ENCODE measurements around the gene CLCN2.

Gene CLCN2

GRCh38 chr3:184361532-184361931 is at the start of gene CLCN2, which contains the start of gene POLR2H:
Gene CLCN2 (minus strand): TSS chr3:184361605. CDS start chr3:184361479, 126 bp downstream.
Gene POLR2H (plus strand): TSS chr3:184361710. CDS start chr3:184363493, 1,783 bp downstream.
- no peak for DNase-seq (ENCODE audit: low read depth)

- no peak for DNase-seq (ENCODE audit: low read depth)
Measured at GRCh38 chr3:184409946-184410500, 48.6 kb upstream of the CLCN2 start.

GRCh38 chr3:184409331-184409926 is 48.0 kb upstream of the CLCN2 start:
- no peak for DNase-seq (ENCODE audit: low read depth)

GRCh38 chr3:184405075-184406030 is 43.9 kb upstream of the CLCN2 start:
- no peak for DNase-seq (ENCODE audit: low read depth)

GRCh38 chr3:184399410-184399809 is 38.0 kb upstream of the CLCN2 start:
- DNase-seq (ENCODE audit: low read depth): peak; percentile 93

GRCh38 chr3:184395320-184395660 is 33.9 kb upstream of the CLCN2 start:
- DNase-seq (ENCODE audit: low read depth): no peak

GRCh38 chr3:184391266-184391665 is 29.9 kb upstream of the CLCN2 start:
- no peak for DNase-seq (ENCODE audit: low read depth)

- DNase-seq (ENCODE audit: low read depth): no peak
Measured at GRCh38 chr3:184389935-184390528, 28.6 kb upstream of the CLCN2 start.

- DNase-seq (ENCODE audit: low read depth): no peak
Measured at GRCh38 chr3:184389384-184389783, 28.0 kb upstream of the CLCN2 start.

- DNase-seq (ENCODE audit: low read depth): no peak
Measured at GRCh38 chr3:184388936-184389230, 27.5 kb upstream of the CLCN2 start.

- no peak for DNase-seq (ENCODE audit: low read depth)
Measured at GRCh38 chr3:184388164-184388935, 26.9 kb upstream of the CLCN2 start.

- no peak for DNase-seq (ENCODE audit: low read depth)
Measured at GRCh38 chr3:184387174-184387714, 25.8 kb upstream of the CLCN2 start.

- DNase-seq (ENCODE audit: low read depth): no peak
Measured at GRCh38 chr3:184386047-184386806, 24.8 kb upstream of the CLCN2 start.

GRCh38 chr3:184384856-184385422 is 23.5 kb upstream of the CLCN2 start:
- DNase-seq (ENCODE audit: low read depth): no peak

GRCh38 chr3:184384342-184384741 is 22.9 kb upstream of the CLCN2 start:
- DNase-seq (ENCODE audit: low read depth): no peak

- DNase-seq (ENCODE audit: low read depth): no peak
Measured at GRCh38 chr3:184383033-184383740, 21.8 kb upstream of the CLCN2 start.

GRCh38 chr3:184382326-184383032 is 21.1 kb upstream of the CLCN2 start:
- no peak for DNase-seq (ENCODE audit: low read depth)

- DNase-seq (ENCODE audit: low read depth): no peak
Measured at GRCh38 chr3:184381261-184382224, 20.1 kb upstream of the CLCN2 start.
